ENCODE measurements around the gene EXOC6B.

The EXOC6B gene

DNA sequence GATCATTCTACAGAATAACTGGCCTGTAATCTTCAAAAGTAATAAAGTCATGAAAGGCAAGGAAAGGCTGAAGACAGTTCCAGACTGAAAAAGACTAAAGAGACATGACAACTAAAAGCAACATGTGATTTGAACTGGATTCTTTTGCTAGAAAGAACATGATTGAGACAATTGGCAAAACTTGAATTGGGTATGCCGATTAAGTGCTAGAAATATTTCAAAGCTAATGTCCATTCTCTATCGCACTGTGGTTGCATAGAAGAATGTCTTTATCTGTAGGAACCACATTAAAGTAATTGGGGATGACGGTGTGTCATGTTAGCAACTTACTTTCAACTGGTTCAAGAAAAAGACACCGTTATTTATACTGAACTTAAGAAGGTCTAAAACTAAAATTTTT, 98.5 kb downstream of the EXOC6B start:
- DNase-seq = no peak

GRCh38 chr2:72723769-72724370, 102.0 kb downstream of the EXOC6B start:
- no peak for DNase-seq

DNA sequence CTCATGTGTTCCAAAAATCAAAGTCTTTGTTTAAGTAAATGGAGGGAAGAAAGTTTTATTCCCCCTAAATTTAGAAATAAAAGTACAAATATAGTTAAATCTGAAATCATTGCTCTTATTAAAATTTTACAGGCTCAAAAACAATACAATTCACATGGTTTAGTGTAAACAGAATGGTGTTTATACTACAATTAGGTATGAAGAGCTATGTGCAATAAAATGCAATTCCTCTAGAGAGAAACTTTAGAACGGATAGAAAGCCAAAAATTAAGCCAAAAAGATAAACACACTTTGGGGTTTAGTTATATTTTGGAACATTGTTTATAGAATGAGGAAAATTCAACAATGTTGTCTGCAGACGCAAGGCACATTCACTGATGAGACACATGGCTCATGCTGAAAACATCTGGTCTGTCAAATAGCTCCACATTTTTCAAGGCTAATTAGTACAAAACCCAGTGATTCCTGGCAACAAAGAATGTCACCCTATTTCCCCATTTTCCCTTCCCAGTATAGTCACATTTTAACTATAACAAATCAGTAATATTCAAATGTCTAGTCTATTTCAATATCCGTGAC, 103.3 kb downstream of the EXOC6B start:
- DNase-seq = no peak

- DNase-seq = no peak
Observed at GRCh38 chr2:72719416-72719815, 106.4 kb downstream of the EXOC6B start.

- no peak for DNase-seq
Observed at GRCh38 chr2:72718876-72719275, 107.0 kb downstream of the EXOC6B start.

DNA sequence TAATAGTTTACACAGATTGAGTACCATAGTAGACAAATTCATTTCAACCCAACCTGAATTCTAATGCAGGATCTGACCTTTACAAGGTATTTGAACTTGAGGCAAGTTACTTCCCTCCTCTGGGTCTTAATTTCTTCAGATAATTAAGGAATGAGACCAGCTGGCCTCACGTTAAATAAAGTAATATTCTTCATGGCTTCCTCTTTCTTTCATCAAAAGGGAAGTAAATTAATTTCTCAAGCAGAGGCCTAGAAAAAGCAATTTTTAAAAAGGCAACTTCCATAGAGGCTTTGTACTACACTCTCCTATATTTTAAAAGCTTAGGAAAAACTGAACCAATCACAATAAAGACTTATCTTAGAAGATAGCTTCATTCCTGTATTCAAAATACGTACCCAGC, 109.2 kb downstream of the EXOC6B start:
- no peak for DNase-seq

DNA sequence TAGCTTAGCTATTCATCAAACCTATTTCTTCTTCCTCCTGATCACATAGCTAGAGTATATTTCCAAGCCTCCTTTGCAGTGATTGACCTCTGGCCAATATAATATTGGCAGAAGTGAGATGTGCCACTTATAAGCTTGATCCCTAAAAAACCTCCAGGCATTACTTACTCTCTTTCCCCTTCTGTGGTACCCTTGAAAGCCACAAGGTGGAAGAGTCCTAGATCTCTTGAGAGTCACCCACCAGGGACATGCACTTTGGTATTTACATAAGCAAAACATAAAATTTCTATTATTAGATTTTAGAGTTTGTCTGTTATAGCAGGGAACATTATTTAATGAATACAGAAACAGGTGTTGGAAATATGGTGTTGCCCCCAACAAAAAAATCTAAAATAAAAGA, 112.0 kb downstream of the EXOC6B start:
- DNase-seq = no peak

DNA sequence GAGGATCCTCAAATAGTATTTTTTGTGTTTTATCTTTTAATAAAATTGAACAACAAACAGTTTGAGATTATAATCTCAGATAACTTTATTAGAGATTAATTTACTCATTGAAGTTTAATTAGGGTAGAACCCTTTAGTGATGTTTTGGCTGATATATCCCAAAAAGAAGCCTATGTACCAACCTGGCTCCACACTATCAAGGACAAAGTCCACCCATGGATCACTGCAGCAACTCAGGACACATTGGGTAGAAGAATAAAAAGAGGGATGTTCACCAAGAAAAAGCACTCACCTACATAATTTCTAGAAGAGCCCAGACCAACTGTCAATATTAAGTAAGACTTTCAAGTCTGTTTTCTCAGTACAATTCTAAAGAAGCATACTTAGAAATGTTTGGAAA, 112.9 kb downstream of the EXOC6B start:
- DNase-seq = no peak

- DNase-seq = no peak
Observed at GRCh38 chr2:72712304-72712703, 113.5 kb downstream of the EXOC6B start.

- no peak for DNase-seq
Observed at GRCh38 chr2:72710418-72711152, 115.2 kb downstream of the EXOC6B start.

GRCh38 chr2:72708236-72708635, 117.6 kb downstream of the EXOC6B start:
- DNase-seq = no peak

- DNase-seq = no peak
Observed at GRCh38 chr2:72698300-72698699, 127.5 kb downstream of the EXOC6B start.

GRCh38 chr2:72696559-72696958, 129.3 kb downstream of the EXOC6B start:
- DNase-seq = no peak

GRCh38 chr2:72695676-72696075, 130.2 kb downstream of the EXOC6B start:
- DNase-seq = no peak

GRCh38 chr2:72694715-72695496, 130.9 kb downstream of the EXOC6B start:
- peak in 1 of 2 experiments; percentile 25 for DNase-seq

DNA sequence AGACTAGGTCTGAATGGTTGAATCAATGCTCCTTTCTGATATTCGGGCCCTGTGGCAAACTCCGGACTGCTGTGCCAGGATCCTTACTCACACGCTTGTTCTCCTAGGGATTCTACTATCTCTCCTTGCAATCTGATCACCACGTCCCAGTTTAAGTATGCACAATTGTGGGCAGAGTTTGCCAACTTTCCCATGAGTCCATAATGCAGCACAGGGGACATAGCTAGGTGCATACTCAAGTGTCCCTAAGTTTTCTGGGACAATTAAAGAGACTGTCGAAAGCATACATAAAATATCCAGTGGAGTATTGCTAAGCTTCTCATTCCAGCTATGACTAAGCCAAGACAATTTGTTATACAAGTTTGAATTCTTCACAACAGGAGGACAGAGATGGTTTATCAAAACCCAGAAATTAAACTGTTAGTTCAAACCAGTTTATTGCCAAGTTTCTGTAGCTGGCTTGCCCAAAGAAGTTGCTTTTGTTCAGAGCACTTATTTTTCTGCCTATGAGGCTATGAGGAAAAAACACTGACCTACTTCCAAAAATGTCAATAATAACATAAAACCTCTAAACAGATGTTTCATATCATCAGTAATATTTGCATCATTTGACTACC, 136.1 kb downstream of the EXOC6B start:
- DNase-seq = no peak

DNA sequence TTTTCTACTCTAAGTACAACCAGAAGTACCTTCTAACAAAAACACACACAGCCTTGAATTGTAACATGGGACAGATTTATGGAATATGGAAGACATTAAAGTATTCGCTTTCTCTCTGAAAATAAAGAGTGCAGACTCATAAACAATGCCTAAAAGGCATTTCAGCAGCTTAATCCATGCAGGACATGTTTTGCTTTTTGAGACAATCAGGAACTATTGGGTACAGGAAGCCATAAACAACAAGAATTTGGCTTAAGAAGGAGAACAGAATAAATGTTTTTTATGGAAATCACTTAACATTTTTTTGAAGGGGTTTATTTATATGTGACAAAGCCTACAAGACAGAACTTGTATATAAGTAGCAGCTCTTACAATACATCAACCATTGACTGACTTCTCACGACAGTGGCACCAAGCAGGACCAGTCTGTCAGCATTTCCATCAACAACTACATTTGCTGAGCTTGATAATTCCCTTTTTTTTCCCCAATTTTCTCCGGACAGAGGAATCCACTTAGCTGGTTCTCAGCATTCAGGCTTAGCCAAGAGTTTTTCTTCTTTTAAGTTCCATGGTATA, 140.1 kb downstream of the EXOC6B start:
- no peak for DNase-seq

GRCh38 chr2:72682061-72682460, 143.8 kb downstream of the EXOC6B start:
- no peak for DNase-seq

DNA sequence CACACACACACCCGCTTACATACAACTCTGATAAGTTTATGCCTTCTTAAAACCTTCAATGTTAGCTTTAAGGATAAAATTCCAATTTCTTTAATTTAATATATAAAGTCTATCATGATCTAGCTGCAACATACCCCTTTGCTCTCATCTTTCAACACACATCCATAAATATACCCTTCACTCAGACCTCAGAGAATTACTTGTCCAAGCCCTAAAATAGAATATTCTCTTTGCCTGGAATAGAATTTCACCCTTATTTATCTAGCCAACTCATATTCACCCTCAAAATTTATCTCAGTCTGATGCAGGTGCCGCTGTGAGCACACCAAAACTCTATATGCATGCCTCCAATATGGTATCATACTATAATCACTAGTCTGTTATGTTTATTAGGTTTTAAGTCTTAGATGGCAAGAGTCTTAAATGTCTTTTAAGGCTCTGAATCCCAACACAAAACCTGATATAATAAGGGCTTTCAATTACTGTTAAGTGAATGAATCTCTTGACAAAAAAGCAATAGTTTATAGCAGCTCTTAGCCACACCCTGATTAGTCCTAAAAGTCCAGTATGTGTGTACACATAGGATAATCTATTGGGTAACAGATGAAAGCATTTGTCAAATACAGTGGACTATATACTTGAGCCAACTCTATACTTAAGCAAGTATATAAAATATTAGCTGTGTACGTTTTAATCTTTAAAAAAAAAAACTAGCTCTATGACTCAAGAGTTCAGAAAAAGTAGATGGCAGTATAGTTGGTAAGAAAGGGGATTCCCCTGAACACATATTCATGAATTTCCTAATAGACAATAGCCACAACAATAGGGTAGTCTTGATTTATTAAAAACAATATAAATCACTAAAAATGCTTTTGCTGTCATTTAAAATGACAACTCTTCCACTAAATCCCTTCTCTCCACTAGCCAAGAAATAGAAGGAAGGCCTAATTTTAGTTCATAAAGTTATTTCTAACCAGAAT, 144.5 kb downstream of the EXOC6B start:
- no peak for DNase-seq

GRCh38 chr2:72678024-72678423, 147.8 kb downstream of the EXOC6B start:
- no peak for DNase-seq

DNA sequence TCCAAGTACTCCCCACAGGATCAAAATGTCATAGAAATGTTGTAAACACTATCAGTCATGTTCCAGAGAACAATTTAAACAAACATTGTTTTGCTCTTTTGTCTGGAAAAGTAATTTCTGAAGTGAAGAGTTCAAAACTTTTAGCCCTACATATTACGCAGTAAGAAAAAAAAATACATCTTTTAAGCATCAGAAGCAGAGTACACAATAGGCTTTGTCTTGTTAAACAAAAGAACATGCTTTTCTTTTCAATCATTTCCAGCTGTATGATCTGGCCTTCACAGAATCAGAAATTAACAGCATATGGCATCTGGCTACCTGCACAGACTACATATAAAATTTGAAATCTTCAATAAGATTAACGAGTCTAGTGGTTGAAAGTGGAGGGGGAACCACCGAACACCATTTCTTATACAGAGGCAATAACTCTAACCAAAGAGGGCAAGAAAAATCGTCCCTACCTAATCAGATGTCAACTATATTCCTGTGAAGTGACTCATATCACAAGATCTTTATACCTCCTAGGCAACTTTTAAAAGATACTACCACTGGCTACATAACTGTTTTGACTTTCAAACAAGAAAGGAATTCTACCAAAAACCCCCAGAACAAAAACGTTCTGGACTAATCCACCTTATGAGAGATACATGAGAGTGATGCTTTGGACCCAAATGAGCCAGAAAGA, 149.3 kb downstream of the EXOC6B start:
- no peak for DNase-seq
